GM12872 (cell line): ENCODE measurements around the gene OR52L1.

Experiments
- TF ChIP-seq, protein P1 (sequence below): IDR thresholded peaks from 3 replicates; pipeline ENCODE4 v1.5.1; 2011; ENCODE audit warnings: low read depth, mild to moderate bottlenecking, low read length, moderate library complexity; ENCODE audit not compliant: insufficient read depth

The OR52L1 gene

DNA sequence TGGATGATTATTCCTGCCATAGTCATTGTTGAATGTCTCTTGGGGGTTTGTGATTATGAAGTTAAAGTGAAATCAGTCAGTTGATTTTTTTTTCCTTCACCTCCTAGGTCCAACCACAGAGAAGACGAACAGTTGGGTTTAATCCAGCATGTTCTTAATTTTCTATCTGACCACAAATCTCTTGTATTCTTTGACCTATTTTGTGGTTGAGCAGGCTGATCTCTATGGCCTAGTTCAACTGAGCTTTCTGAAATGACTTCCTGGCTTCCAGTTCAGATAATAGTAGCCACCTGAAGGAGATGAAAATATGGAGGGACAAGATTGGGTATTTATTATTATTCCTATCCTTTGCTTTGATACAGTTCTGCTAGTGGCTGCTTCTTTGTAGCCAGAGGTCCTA lies 13.3 kb downstream of the OR52L1 start:
- TF ChIP-seq, protein P1, sequence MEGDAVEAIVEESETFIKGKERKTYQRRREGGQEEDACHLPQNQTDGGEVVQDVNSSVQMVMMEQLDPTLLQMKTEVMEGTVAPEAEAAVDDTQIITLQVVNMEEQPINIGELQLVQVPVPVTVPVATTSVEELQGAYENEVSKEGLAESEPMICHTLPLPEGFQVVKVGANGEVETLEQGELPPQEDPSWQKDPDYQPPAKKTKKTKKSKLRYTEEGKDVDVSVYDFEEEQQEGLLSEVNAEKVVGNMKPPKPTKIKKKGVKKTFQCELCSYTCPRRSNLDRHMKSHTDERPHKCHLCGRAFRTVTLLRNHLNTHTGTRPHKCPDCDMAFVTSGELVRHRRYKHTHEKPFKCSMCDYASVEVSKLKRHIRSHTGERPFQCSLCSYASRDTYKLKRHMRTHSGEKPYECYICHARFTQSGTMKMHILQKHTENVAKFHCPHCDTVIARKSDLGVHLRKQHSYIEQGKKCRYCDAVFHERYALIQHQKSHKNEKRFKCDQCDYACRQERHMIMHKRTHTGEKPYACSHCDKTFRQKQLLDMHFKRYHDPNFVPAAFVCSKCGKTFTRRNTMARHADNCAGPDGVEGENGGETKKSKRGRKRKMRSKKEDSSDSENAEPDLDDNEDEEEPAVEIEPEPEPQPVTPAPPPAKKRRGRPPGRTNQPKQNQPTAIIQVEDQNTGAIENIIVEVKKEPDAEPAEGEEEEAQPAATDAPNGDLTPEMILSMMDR = no peak

DNA sequence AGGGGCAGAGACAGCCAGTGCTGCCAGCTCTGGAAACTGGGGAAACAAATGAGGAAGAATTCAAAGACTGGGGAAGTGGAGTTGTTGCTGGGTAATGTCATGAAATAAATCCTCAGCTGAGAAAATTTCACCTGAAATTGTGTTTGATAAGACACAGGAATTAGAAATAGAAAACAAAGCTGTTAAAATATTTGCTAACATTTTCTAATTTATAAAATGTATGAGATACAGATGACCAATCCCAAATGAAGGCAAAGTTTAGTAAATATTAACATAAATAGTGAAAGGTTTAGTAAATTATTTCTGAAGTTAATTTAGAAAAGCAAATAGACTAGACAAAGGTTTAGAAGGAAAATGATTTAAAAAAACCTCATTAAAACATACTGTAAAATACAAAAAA lies 18.4 kb downstream of the OR52L1 start, which contains the start of gene OR56A5:
TSS of gene OR56A5 (minus strand) at position 101 of the 400 bp plus-strand sequence. CDS start at position 101, 0 bp downstream.
- TF ChIP-seq, protein P1 = no peak

DNA sequence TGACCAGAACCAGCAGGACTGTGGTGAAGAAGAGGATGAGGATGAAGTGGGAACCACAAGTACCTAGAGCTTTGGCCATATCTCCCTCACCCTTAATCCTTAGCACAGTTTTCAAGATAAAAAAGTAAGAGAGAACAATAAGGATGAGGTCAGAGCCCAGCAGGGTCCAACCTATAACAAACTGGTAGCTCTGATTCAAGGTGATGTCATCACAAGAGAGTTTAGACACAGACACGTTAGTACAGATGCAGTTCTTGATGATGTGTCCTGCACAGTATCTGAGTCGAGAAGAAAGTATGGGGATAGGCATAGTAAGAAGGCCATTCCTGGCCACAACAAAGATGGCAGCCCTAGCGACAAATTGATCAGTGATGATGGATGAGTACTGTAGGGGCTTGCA lies 19.1 kb downstream of the OR52L1 start:
- TF ChIP-seq, protein P1 = no peak

DNA sequence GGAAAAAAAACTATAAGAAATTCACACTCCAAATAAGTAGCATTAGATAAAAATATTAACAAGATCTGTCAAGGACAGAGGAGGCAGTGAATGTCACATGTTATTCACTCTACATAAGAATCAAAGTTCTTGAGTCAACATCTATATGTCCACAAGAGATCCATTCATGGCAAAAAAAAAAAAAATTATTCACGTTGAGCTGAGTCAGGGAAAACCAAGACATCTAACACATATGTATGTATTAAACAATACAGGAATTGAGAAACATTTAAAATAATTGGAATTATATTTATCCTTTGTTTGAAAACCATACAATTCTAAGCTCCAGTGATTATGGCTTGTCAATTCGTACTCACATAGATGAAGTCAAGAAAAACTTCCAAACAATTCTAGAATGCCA lies 19.8 kb downstream of the OR52L1 start:
- TF ChIP-seq, protein P1 = no peak

DNA sequence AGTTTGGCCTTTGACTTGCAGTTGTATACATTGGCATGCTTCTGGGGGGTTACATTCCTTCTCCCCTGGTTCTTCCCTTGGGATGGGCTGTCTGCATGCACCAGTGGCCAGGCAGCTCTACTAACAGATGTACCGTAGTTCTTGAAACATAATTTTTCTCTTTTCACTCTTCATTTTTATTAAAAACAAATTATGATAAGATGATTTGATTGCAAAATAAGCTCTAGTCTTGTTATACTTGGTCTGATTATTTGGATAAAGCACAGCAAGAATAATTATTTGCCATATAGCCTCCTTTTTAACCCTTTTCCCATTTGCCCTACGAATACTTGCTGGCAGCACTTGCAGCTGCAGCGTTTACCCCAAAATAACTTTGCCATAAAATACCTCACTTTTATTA lies 31.2 kb downstream of the OR52L1 start:
- TF ChIP-seq, protein P1 = no peak

DNA sequence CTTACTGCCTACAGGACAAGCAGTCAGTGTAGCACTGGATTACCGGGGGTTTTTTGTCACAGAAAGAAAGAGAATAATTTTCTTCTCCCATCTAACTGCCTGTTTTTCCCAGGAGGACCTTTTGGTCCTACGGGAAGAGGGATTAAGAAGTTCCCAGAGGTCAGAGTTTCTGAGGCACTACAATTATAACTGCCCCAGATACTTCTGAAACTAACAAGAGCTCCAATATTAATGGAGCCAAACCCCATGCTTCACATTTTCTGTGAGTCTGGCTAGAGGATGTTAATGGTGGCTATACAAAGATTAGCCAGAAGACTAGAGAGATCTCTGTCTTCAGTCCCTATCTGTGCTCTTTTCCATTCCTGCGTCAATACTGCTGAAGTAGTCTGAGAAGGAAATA lies 44.8 kb downstream of the OR52L1 start, which contains the start of gene OR56A3:
TSS of gene OR56A3 (plus strand) at position 301 of the 400 bp plus-strand sequence. CDS start 5,096 bp downstream, outside the sequence.
- TF ChIP-seq, protein P1 = no peak

DNA sequence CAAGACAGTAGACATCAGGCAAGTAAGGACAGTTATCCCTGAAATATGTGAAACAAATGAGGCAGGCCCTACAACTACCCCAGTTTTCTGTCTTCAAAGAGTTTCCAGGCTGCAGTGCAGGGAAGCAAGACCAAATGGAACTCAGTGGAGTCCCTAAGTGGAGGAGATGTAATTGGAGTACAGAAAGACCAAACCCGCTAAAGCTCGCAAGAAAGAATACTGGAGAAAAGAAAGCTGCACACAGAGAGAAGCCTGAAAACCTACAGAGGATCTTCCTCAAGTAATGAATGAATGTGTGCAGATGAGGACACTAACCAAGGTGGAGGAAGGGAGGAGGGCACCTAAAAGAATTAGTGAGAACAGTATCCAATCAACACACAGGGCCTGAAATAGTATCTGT lies 46.0 kb downstream of the OR52L1 start:
- TF ChIP-seq, protein P1 = no peak
